Adrenal gland (tissue), 5 donors: ENCODE results near the gene ANKRD6.

Source experiments
- POLR2A ChIP-seq, 2 donors: fragments of 450-650 bp; IDR thresholded peaks; one replicate each; pipeline ENCODE4 v1.6.1; 2017; ENCODE audit warnings: antibody characterized with exemption in 2 of 2, mild to moderate bottlenecking in 2 of 2, moderate library complexity in 1 of 2
- TF ChIP-seq, protein P1 (sequence below), 6 experiments: fragments of 450-650 bp in 4 of 6; fragments of 200-600 bp in 2 of 6; sonication (generic) in 1 of 6; IDR thresholded peaks; 1 replicate in 5 of 6; 2 replicates in 1 of 6; pipeline versions ENCODE4 v1.5.1 to v1.8.0; 2016 to 2021; ENCODE audit warnings: antibody characterized with exemption in 6 of 6, mild to moderate bottlenecking in 2 of 6, moderate library complexity in 1 of 6
- donor health status: DM: no; HTN: no; CAD: no.

DNA sequence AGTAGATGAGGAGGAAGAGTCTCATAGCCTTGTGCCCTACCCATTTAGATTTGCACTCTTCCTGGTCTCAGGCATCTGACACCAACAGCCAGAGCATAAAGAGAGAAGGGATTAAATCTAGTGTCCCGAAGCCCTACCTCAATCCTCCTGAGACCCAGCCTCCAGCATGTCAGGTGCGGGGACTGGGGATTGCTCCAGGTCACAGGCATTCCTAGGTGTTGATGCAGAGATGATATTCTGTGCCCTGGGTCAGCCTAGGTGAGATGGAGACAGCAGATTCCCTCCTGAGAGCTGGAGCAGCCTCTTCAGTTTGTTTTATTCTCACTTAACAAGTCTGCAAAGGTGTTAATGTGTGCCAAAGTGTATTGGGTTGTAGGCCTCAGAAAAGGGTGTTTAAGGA lies 89.8 kb downstream of the ANKRD6 start:
- no peak for TF ChIP-seq POLR2A (IDR thresholded peaks at IDR 0.05)
- TF ChIP-seq, protein P1, sequence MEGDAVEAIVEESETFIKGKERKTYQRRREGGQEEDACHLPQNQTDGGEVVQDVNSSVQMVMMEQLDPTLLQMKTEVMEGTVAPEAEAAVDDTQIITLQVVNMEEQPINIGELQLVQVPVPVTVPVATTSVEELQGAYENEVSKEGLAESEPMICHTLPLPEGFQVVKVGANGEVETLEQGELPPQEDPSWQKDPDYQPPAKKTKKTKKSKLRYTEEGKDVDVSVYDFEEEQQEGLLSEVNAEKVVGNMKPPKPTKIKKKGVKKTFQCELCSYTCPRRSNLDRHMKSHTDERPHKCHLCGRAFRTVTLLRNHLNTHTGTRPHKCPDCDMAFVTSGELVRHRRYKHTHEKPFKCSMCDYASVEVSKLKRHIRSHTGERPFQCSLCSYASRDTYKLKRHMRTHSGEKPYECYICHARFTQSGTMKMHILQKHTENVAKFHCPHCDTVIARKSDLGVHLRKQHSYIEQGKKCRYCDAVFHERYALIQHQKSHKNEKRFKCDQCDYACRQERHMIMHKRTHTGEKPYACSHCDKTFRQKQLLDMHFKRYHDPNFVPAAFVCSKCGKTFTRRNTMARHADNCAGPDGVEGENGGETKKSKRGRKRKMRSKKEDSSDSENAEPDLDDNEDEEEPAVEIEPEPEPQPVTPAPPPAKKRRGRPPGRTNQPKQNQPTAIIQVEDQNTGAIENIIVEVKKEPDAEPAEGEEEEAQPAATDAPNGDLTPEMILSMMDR (IDR thresholded peaks at IDR 0.05): no peak
